Hepatic stellate cell (primary cell): Measurements from ENCODE around the gene SLC39A8.
"Not testable (repeated sequence)": the region's sequence is repeated elsewhere in the genome, so short reads cannot be mapped to it uniquely, and the experiment has no call there.

Experiments used
- DNase-seq: peaks from one replicate; pipeline ENCODE4 v3.0.0; 2011; ENCODE audit warnings: low spot score

The SLC39A8 gene

DNA sequence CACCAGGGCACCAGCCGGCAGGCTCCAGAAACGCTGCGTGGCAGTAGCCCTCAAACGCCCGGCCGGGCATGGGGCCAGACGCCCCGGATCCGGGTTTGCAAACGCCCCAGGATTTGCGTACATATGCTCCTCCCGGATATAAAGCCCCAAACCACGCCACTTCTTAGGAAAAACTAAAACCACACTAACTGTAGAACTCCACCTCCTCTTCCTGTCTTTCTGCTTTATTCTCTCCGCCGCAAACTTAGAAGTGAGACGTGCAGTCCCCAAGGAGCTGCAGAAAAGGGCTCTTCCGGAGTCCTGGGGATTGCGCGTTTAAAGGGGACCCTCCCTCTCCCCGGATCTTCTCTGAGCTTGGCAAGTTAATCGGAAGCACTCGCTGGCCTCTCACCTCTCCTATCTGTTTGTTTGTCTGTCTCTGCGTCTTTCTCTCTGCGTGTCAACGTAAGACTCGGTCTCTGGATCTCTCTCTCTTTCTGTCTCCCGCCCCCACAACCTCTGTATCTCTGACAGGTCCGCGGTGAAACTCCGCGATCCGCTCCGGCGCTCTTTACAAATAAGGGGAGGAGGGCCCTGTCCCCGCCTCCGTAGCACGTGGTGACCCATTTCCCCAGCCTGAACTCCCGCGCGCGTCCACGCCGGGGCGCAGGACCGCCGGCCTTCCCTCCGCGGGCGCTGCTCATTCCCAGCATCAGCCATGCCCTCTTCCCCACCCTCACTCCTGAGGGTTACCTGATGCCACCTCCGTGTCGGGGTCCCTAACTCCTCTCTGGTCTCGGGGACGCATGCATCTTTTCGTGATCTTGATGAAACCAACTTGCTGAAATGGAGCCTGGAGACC lies at the start of gene SLC39A8:
SLC39A8 (minus strand) TSS at position 529 of the 841 bp plus-strand sequence. CDS start 820 bp downstream, outside the sequence.
- peak; percentile 74 for DNase-seq

DNA sequence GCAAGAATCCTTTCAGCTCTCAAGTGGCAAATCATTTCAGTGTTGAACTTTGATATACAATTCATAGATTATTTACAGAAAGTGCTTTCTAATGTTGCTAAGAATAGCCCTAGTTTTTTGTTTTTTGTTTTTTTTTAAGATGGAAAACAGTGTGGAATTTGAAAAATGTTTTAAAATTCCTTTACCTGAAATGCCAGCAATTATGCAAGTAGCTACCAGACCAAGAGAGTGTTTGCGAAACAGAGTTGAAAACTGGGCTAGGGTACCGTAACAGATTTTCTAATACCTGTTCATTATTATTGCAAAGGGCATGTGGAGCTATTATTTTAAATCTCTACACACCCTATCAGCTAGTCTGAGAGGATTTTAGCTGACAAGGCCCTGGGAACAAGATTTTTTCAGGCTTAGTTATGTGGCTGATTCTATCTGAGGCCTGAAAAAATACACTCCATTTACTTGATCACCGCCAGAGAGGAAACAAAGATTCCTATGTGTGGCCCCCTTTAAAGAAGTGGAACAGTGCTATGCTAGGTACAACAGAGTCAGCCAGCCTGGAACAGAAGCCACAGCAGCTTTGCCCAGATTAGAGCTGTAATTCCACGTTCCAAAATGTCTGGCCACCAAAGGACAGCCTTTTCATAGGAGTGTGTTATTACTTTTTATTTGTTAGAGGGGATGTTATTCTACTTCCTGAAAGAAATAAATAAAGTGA lies 46.9 kb upstream of the SLC39A8 start:
- no peak for DNase-seq

DNA sequence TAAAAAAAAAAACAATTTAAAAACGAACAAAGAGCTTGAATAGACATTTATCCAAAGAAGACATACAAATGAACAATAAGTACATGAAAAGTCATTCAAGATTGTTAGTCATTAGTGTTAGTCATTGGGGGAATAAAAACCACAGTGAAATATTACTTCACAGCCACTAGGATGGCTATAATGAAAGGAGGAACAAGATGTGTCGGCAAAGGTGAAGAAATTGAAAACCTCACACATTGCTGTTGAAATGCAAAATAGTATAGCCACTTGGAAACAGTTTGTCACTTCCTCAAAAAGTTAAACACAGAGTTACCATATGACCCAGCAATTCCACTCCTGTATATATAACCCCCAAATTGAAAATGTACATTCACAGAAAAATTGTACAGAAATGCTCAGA lies 45.2 kb upstream of the SLC39A8 start:
- DNase-seq, result no peak

DNA sequence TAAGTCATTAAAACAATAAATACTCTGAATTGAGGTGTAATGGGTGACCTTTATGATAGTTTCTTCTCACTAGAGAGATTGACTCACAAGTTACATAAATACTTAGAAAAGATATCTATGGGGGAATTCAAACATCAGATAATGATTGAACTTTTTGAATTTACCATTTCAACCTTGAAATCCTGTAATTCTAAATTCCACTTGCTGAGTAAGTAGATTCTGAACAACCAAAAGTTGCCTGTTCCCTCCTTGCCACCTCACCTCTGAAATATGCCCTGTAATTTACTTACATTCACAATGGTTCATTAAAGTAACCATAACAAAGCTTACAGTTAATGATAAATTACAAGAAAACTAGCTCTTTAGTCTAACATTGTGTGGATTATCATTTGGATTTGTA lies 43.3 kb upstream of the SLC39A8 start:
- DNase-seq, result no peak

DNA sequence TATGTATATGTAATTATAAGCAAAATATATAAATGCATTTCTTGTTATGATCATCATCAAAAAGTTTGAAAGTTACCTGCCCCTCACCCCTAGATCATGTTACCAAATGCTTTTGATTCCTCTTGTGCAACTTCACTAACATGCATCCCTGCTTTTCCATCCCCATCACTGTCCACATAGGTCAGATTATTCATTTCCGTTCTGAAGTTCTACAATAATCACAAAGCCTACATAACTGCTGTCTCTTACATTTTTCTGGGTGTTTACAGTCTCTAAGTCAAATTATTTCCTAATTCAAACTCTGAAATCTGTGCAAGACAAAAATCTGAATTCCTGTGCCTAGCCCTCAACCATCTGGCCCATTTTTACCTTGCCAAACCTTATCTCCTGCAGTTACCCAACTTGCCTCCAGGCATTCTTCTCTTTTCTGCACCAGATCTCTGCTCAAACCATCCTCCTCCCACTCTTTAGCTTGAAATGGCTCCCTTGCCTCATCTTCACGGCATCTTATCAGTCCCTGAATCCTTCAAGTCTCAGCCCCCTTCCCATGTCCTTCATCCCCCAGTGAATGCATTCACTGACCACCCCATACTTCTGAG lies 42.4 kb upstream of the SLC39A8 start:
- no peak for DNase-seq

DNA sequence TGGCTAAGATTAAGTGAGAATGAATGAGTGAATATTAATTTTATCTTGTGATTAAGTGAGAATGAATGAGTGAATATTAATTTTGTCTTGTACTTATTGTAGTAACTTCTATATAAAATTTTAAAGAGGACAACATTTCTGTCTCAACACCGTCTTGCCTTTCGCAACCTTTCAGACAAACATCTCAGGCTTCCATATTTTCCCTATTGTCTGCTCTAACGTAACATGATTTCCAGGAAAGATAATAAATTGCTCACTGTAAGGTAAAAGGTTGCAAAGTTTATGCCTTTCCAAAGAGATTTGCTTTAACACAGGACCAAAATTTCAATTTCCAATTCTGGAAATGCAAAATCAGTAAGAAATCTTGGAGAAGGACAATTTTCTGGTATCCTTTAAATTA lies 41.7 kb upstream of the SLC39A8 start:
- DNase-seq, result no peak

DNA sequence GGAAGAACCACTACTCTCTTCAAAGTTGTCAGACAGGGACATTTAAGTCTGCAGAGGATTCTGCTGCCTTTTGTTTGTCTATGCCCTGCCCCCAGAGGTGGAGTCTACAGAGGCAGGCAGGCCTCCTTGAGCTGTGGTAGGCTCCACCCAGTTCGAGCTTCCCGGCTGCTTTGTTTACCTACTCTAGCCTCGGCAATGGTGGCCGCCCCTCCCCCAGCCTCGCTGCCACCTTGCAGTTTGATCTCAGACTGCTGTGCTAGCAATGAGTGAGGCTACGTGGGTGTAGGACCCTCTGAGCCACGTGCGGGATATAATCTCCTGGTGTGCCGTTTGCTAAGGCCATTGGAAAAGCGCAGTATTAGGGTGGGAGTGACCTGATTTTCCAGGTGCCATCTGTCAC lies 35.0 kb upstream of the SLC39A8 start:
- not testable (repeated sequence) for DNase-seq

DNA sequence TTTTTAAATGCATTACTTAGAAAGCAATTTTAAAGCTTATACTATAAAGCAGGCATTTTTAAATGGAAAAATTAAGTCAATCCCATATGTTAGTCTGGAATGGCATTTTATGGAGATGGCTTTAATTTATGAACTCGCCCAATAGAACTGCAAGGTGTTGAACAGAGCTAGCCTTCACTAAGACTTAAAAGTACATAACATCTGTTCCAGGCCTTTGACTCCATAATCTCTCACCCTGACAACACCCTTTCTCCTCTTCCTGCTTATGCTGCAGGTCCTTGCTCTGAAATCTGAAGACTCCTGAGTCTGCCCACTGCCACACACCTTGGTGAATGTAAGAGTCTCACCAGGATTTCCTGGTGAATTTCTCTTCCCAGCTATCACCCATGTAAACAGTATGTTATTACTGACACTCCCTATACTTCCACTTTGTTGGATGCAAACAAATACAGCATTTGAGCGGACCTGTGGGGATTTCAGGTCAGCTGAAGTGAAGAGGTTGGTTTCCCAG lies 17.7 kb upstream of the SLC39A8 start:
- DNase-seq, result no peak

DNA sequence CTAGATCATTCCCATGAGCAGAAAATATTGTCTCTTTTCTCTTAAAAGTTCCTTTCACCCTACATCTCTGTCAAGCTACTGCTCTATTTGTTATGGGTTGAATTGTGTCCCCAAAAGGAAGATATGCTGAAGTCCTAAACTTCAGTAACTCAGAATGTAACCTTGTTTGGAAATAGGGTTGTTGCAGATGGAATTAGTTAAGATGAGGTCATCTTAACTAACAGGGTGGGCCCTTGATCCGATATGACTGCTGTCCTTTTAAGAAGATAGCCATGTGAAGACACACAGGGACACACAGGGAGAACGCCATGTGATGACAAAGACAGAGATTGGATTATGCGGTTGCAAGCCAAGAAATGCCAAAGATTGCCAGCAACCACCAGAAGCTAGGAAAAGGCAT lies 12.8 kb upstream of the SLC39A8 start:
- no peak for DNase-seq

DNA sequence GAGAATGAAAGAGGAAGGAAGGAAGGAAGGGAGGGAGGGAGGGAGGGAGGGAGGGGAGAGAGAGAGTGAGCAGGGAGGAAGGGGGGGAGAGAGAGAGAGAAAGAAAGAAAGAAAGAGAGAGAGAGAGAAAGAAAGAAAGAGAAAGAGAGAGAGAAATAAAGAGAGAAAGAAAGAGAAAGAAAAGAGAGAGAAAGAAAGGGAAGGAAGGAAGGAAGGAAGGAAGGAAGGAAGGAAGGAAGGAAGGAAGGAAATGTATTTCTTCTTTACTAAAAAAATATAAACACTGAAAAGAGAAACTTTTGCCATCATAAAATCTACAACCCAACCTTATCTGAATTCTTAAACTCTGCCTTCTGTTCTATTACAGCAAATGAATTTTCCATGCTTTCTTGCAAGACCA lies 12.4 kb upstream of the SLC39A8 start:
- DNase-seq, result not testable (repeated sequence)

DNA sequence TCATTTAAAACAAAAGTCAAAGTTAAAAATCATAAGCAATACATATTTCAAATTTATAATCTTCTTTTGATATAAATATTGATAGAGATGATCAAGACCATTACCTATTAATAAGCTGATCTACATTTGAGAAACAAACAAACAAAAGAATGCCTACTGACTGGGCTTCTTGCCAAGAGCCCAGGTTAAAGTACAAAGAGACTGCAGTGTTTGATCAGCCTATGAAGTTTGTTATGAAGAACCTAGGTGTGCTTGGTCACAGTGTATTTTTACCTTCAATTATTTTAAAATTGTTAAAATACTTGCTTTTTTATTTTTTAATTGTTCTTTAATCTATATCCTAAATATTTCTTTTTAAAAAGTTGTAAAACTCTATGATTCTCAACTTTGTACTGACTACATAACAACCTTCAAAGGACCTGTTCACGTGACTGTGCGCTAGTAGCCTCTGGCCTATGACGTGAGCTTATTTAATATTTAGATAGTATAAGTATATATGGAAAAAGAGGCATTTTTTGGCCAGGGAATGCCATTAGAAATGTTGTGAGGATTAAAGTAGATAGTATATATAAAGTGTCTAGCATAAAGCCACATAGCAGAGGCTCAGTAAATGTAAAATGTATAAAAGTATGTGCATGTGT lies 11.4 kb upstream of the SLC39A8 start:
- no peak for DNase-seq

DNA sequence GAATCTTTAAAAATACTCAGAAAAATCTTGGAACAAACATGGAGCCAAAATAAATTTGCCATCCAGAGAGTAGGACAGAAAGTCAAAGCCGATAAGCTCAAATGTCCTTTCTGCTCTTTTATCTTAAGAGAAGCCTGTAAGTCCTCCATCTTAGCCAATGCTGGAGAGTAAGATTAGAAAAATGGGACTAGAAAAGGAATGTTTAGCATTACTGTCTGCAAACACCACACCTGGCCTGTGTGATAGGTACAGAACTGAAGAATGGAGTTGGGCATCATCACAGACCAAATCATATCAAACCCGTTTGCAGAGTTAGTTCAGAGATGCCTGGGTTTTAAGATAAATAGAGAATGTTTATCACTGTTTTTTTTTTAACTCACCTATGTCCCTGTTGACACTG lies 10.5 kb upstream of the SLC39A8 start:
- no peak for DNase-seq

DNA sequence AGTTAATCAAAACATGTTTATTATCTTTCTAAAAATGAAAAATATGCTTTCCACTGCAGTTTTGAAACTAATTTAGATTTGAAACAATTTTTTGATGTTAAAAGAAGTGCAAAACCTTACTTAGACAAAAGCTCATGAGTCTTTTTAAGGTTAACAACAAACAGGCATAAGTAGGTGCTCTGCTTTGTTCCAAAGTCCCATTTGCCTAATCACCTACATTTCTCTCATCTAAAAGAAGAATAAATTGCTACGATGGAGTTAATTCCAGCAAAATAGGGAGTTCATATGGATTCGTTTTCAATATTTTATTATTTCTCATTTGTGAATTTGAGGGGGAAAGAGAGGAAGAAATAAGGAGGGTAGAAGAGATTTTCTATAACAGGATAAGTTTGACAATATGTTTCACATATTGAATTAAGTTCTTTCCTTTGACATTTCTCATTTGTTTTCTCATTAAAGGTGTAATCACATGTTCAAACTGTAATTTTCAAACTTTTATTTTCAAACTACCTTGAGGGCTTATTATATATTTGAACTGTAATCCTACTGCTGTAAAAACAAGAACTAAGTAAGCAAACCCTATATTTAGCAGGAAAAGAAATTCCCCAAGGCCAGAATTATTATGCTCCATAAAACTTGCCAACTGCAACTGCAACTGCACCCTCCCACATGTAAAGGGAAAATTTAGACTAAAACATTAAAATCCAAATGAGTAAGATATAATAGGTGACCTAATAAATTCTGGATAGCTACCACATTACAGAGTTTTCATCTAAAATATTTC lies 9.6 kb upstream of the SLC39A8 start:
- DNase-seq, result no peak

DNA sequence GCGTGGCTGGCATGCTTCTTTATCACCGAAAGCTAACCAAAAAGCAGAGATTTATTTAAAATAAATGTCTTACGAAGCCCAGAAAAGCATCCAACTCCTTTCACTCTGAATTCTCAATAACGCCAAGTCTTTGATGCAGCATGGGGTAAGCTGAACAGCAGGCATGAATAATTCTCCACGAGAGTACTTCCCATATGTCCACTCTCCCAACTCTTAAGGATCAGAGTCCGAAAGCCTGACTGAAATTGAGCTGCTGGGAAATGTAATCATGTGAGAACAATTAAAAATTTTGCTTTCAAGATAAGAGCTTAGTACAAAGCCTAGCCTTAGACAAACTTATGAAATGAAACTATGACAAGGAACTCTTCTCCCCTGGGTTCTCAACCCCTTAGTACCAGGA lies 7.5 kb upstream of the SLC39A8 start:
- DNase-seq, result no peak

DNA sequence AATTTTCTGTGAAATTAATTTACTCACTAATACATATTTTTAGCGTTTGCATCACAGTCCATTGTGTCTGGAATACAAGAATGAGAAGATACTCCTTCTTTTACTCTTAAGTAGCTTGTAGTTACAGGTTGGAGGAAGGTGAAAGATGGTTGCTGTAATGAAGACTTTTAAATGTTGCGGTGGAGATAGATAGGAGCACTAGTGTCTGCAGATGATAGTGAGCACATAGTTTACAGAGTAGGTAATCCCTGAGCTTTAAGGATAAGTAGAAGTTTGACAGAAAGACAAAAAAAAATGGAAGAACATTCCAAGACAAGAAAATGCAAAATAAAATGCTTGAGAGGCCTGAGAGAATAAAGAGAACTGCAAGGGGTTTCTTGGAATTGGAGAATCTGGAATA lies 5.4 kb upstream of the SLC39A8 start:
- DNase-seq, result no peak

DNA sequence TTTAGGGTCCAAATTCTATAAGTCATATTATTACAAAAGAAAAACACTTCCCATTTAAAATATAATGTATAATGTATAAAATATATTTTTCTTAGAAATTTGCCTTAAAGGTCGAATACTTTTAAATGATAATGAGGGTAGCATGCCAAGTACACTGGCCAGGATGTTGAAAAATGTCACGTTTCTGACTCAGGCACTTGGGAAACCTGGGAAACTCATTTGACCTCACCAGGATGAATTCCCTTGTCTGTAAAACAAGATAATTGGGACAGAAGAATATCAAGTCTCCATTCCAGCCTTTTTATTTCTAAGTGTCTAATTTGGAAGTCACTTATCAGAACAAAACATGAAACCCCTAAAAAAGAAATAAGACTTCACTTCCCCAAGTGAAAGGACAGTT lies 3.4 kb upstream of the SLC39A8 start:
- no peak for DNase-seq

DNA sequence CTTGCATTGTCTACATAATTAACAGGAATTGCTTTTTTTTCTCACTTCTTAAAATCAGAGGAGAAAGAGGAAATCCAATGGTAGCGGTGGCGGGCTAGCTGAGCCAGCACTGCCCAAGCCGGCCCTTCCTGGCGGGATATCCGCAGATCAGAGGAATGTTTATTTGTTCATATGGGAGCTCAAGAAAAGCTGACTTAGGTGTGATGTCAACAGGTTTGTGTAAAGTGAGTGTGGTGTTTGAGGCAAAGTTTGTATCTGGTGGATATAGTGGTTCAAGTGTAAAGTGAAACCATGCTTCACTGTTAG lies 466 bp upstream of the SLC39A8 start:
- DNase-seq, result no peak

DNA sequence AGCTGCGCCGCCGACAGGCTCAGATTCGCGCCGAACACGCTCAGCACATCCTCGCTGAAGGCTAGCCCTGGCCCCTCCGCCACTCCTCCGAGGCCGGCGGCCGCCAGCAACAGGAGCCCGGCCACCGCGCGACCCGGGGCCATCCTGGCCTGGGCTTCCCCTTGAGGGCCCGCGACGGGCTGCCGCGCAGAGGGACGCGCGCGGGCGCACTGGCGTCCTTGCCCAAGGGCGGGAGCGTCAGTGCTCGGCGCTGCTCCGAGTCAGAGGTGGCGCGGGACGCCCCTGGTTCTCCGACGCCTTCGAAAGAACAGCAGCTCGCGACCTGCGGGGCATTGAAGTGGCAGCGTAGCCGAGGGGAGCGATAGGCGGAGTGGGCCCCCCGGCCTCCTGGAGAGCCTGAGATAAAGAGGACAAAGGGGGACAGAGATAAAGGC lies 745 bp downstream of the SLC39A8 start:
- DNase-seq, result peak; percentile 26

DNA sequence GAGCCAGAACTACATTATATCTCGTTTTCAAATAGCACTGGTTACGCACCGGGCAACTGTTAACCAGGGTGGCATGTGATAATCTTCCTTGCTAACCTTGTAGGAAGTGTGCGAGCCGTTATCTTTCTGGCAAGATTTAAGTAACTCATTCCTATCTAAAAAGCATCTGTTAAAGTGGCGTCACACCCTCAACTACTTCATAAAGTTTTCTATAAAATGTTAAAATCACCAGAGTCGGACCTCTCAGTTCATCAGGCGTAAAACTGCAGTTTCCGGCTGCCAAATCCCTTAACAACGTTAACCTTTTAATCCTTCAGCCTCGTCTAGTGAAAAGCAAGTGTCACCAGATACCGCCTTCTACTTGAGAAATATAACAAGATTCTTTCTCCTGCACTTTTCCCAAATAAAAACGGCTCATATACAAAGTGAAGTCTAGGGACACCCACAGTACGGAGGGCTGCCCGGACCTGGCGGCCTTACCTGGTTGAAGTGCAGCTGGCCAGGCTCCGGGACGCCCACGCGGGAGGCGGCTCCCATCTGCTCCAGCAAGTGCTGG lies 1.2 kb downstream of the SLC39A8 start:
- DNase-seq, result no peak

DNA sequence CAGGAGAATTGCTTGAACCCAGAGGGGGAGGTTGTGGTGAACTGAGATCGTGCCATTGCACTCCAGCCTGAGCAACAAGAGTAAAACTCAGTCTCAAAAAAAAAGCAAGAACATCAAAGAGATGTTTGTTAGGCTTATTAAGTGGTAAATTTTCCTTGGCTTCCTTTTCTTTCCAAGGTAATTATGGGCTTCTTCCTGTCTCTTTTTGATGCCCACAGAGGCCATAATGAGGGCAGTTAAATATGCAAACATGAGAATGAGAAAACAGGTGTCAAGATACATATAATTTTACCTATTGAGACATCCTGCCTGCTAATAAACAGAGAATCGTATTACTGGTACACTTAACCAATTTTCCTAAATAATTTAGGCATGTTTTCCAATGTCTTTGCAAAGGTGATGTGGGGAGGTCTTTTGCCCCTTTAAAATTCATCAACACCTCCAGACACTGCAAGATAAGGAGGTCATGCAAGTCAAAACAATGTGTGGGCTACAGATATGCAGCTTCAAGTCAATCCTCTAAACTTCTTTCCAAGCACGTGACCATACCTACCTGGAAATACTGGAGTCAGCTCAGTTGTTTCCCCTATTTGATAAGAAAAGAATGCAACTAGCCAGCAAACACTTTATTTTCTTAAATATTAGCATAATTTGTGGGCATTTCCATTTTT lies 2.7 kb downstream of the SLC39A8 start:
- DNase-seq, result no peak

DNA sequence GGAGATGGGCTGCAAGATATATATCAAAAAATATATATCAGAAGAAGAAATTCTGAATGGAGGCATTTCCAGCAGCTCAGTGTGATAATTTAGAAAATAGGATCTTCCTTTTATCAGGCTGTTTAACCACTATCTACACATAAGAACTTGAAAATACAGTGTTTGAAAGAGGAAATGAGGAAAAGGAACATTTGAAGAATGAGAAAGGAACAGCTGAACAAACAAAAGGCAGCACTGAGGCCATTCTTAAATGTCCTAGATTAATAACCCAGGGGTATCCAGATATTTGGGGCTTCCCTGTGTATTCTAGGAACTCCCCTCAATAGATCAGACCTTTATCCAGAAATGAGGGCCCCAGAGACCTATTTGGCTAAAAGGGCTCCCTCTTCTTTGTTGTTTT lies 4.1 kb downstream of the SLC39A8 start:
- no peak for DNase-seq
